GM21529 (cell line): ENCODE data around the gene GPR52.

Experiments used
- ATAC-seq: cut with Tn5 transposase; IDR thresholded peaks from one replicate; pipeline ENCODE4 v1.9.1; 2021; ENCODE audit not compliant: unreplicated experiment

GPR52 gene

GRCh38 chr1:174465855-174466254 lies 18.1 kb downstream of the GPR52 start:
- ATAC-seq = no peak

- ATAC-seq = no peak
Measured at GRCh38 chr1:174466607-174467006, 18.8 kb downstream of the GPR52 start.

GRCh38 chr1:174469052-174469451 lies 21.3 kb downstream of the GPR52 start:
- ATAC-seq = no peak

GRCh38 chr1:174469687-174470086 lies 21.9 kb downstream of the GPR52 start:
- no peak for ATAC-seq

GRCh38 chr1:174479281-174479680 lies 31.5 kb downstream of the GPR52 start:
- no peak for ATAC-seq

- no peak for ATAC-seq
Measured at GRCh38 chr1:174480324-174480723, 32.6 kb downstream of the GPR52 start.

- no peak for ATAC-seq
Measured at GRCh38 chr1:174491606-174492005, 43.8 kb downstream of the GPR52 start.

- ATAC-seq = no peak
Measured at GRCh38 chr1:174497478-174497877, 49.7 kb downstream of the GPR52 start.
